Liver (tissue), 9 donors: ENCODE measurements around the gene GNAS-AS1. TPM values are rescaled to one million over a fixed set of nuclear protein-coding genes. Genes with fewer than 3 reads are reported as not detected.

Experiments
- DNase-seq: peaks from one replicate; pipeline ENCODE4 v3.0.0-alpha.2; 2017; ENCODE audit warnings: low spot score
- H3K27ac ChIP-seq, 2 donors: one replicate each; pipeline ENCODE4 v1.7.0; 2013; ENCODE audit warnings: inconsistent platforms in 2 of 2, low read length in 2 of 2, control low read depth in 1 of 2, low read depth in 1 of 2, mild to moderate bottlenecking in 1 of 2
- H3K27me3 ChIP-seq, 4 donors: one replicate each; pipeline versions ENCODE4 v1.6.1 to v1.7.0; 2013; ENCODE audit warnings: low read length in 3 of 4, inconsistent platforms in 1 of 4, mild to moderate bottlenecking in 1 of 4, moderate library complexity in 1 of 4; ENCODE audit not compliant: control insufficient read depth in 4 of 4, insufficient read depth in 4 of 4
- H3K36me3 ChIP-seq, 4 donors: one replicate each; pipeline versions ENCODE4 v1.6.1 to v1.7.0; 2013; ENCODE audit warnings: low read length in 3 of 4, mild to moderate bottlenecking in 3 of 4, low read depth in 1 of 4, moderate library complexity in 1 of 4; ENCODE audit not compliant: control insufficient read depth in 4 of 4, insufficient read depth in 3 of 4
- H3K4me1 ChIP-seq, 4 donors: one replicate each; pipeline versions ENCODE4 v1.6.1 to v1.7.0; 2013; ENCODE audit warnings: low read length in 3 of 4, mild to moderate bottlenecking in 3 of 4, moderate library complexity in 1 of 4; ENCODE audit not compliant: control insufficient read depth in 4 of 4, insufficient read depth in 4 of 4
- H3K4me3 ChIP-seq, 3 donors: one replicate each; pipeline versions ENCODE4 v1.6.1 to v1.7.0; 2013; ENCODE audit warnings: low read length in 3 of 3, control low read depth in 1 of 3, low read depth in 1 of 3, mild to moderate bottlenecking in 1 of 3
- H3K9ac ChIP-seq, 2 donors: one replicate each; pipeline ENCODE4 v1.7.0; 2013; ENCODE audit warnings: low read length in 2 of 2, mild to moderate bottlenecking in 2 of 2, moderate library complexity in 2 of 2, control low read depth in 1 of 2, low read depth in 1 of 2
- H3K9me3 ChIP-seq, 4 donors: one replicate each; pipeline versions ENCODE4 v1.6.1 to v1.7.0; 2013; ENCODE audit warnings: low read length in 3 of 4; ENCODE audit not compliant: control insufficient read depth in 4 of 4
- ATF3 ChIP-seq: IDR thresholded peaks from 2 replicates; pipeline ENCODE4 v1.6.1; 2016; ENCODE audit warnings: antibody characterized with exemption
- CTCF ChIP-seq: fragments of 150-350 bp; IDR thresholded peaks from 2 replicates; pipeline ENCODE4 v1.5.1; 2017; ENCODE audit warnings: improper control_type of control experiment, low read depth, low read length; ENCODE audit not compliant: missing input control
- EGR1 ChIP-seq, 2 donors: IDR thresholded peaks; 2 replicates each; pipeline ENCODE4 v1.6.1; 2016 to 2018; ENCODE audit warnings: antibody characterized with exemption in 2 of 2, low read depth in 2 of 2
- FOXA1 ChIP-seq: IDR thresholded peaks from 2 replicates; pipeline ENCODE4 v1.6.1; 2016; ENCODE audit warnings: antibody characterized with exemption
- GABPA ChIP-seq, 2 donors: IDR thresholded peaks in 1 of 2; conservative IDR thresholded peaks in 1 of 2; 2 replicates each; pipeline ENCODE4 v1.6.1; 2016; ENCODE audit warnings: antibody characterized with exemption in 2 of 2, mild to moderate bottlenecking in 1 of 2, moderate library complexity in 1 of 2
- HNF4A ChIP-seq, 2 donors: conservative IDR thresholded peaks; 2 replicates each; pipeline ENCODE4 v1.6.1; 2016; ENCODE audit warnings: antibody characterized with exemption in 2 of 2, mild to moderate bottlenecking in 2 of 2
- HNF4G ChIP-seq: IDR thresholded peaks from 2 replicates; pipeline ENCODE4 v1.6.1; 2016; ENCODE audit warnings: antibody characterized with exemption
- JUND ChIP-seq, 2 donors: IDR thresholded peaks; 2 replicates each; pipeline ENCODE4 v1.6.1; 2016; ENCODE audit warnings: antibody characterized with exemption in 2 of 2
- MAX ChIP-seq: IDR thresholded peaks from 2 replicates; pipeline ENCODE4 v1.6.1; 2016; ENCODE audit warnings: antibody characterized with exemption
- NR2F2 ChIP-seq: IDR thresholded peaks from 2 replicates; pipeline ENCODE4 v1.6.1; 2016; ENCODE audit warnings: antibody characterized with exemption
- RAD21 ChIP-seq, 2 donors: IDR thresholded peaks; 2 replicates each; pipeline ENCODE4 v1.6.1; 2016; ENCODE audit warnings: antibody characterized with exemption in 2 of 2, mild to moderate bottlenecking in 2 of 2
- REST ChIP-seq: IDR thresholded peaks from 2 replicates; pipeline ENCODE4 v1.6.1; 2016; ENCODE audit warnings: antibody characterized with exemption, mild to moderate bottlenecking
- RXRA ChIP-seq, 2 donors: IDR thresholded peaks; 2 replicates each; pipeline ENCODE4 v1.6.1; 2017 to 2018; ENCODE audit warnings: antibody characterized with exemption in 2 of 2, mild to moderate bottlenecking in 1 of 2
- SP1 ChIP-seq: IDR thresholded peaks from 2 replicates; pipeline ENCODE4 v1.6.1; 2018; ENCODE audit warnings: antibody characterized with exemption, mild to moderate bottlenecking
- TAF1 ChIP-seq: conservative IDR thresholded peaks from 2 replicates; pipeline ENCODE4 v1.6.1; 2016; ENCODE audit warnings: antibody characterized with exemption, mild to moderate bottlenecking
- YY1 ChIP-seq: IDR thresholded peaks from 2 replicates; pipeline ENCODE4 v1.6.1; 2016; ENCODE audit warnings: antibody characterized with exemption, mild to moderate bottlenecking
- ZBTB33 ChIP-seq: IDR thresholded peaks from 2 replicates; pipeline ENCODE4 v1.6.1; 2016; ENCODE audit warnings: antibody characterized with exemption
- WGBS: extraction: QIAGEN DNeasy Blood & Tissue Kit; methylation state at CpG from one replicate; pipeline ENCODE4 v1.1.7; 2013; 5-methylcytosine and 5-hydroxymethylcytosine counted together
- polyA plus RNA-seq, 2 donors: library from polyadenylated mRNA; stranded (reverse) in 1 of 2; unstranded in 1 of 2; fragments of 200-250 nt in 1 of 2; fragments of >200 nt in 1 of 2; fragmentation: Nextera tagmentation in 1 of 2; extraction: Ambion mirVana in 1 of 2; gene quantifications; one replicate each; pipeline versions ENCODE4 v1.2.1 to v1.2.3, GENCODE V29; 2013 to 2015
- total RNA-seq, 2 donors: library from RNA; depleted of rRNA; stranded (reverse); fragments of >200 nt; gene quantifications; one replicate each; pipeline ENCODE4 v1.2.3, GENCODE V29; 2014
- donor health status: healthy.
- donor health status: healthy.
- donor health status: healthy.
- donor health status: healthy.
- donor health status: healthy.

Gene GNAS-AS1
- total and polyA plus RNA-seq, 4 donors, result 0.08 to 0.42 (median 0.09) TPM; not detected in 1

GRCh38 chr20:58822748-58823730 lies 27.7 kb downstream of the GNAS-AS1 start:
- no peaks in the 10 kb centered on the region for H3K9me3 ChIP-seq
- no peak overlapping the region for H3K27ac ChIP-seq
- no peak overlapping the region for H3K4me3 ChIP-seq
- TF ChIP-seq HNF4A (conservative IDR thresholded peaks at IDR 0.05) (no peak), YY1 (no peak), REST (no peak), SP1 (no peak), HNF4G (no peak), RXRA (IDR thresholded peaks at IDR 0.05) (no peak), MAX (no peak)
- WGBS, result 93% methylated on average over 26 of the region's 26 CpGs
- no peak overlapping the region for H3K9ac ChIP-seq
- H3K36me3 ChIP-seq, result no peaks in the 10 kb centered on the region
- no peak for DNase-seq
- no peaks in the 10 kb centered on the region for H3K4me1 ChIP-seq
- H3K27me3 ChIP-seq, result no peaks in the 10 kb centered on the region

GRCh38 chr20:58822149-58822548 lies 28.6 kb downstream of the GNAS-AS1 start:
- Histone ChIP-seq H3K4me1 (no peaks in the 10 kb centered on the region), H3K27ac (no peak overlapping the region), H3K27me3 (no peaks in the 10 kb centered on the region), H3K36me3 (no peaks in the 10 kb centered on the region), H3K9me3 (no peaks in the 10 kb centered on the region), H3K9ac (no peak overlapping the region), H3K4me3 (no peak overlapping the region)
- no peak for TF ChIP-seq MAX
- TF ChIP-seq FOXA1, result no peak
- no peak for TF ChIP-seq TAF1
- TF ChIP-seq CTCF, result no peak
- TF ChIP-seq NR2F2, result no peak
- no peak for TF ChIP-seq RXRA (IDR thresholded peaks at IDR 0.05)
- no peak for TF ChIP-seq ATF3
- TF ChIP-seq RAD21 (IDR thresholded peaks at IDR 0.05), result no peak
- no peak for TF ChIP-seq JUND (IDR thresholded peaks at IDR 0.05)
- no peak for TF ChIP-seq GABPA (IDR thresholded peaks at IDR 0.05 in 1 of 2, conservative IDR thresholded peaks at IDR 0.05 in 1 of 2)
- TF ChIP-seq HNF4A (conservative IDR thresholded peaks at IDR 0.05), result no peak
- no peak for TF ChIP-seq SP1
- TF ChIP-seq REST, result no peak
- no peak for TF ChIP-seq EGR1 (IDR thresholded peaks at IDR 0.05; ENCODE audit: low read depth in 2 of 2)
- TF ChIP-seq ZBTB33, result no peak
- TF ChIP-seq YY1, result no peak
- WGBS, result 83% methylated on average over 8 of the region's 8 CpGs
- no peak for DNase-seq
